GM18951 (cell line): Measurements from ENCODE around the gene DHTKD1.
"Not testable (repeated sequence)": the region's sequence is repeated elsewhere in the genome, so short reads cannot be mapped to it uniquely, and the experiment has no call there.

Experiments used
- POLR2A ChIP-seq: IDR thresholded peaks from 4 replicates; pipeline ENCODE4 v1.6.1; 2011; ENCODE audit warnings: mild to moderate bottlenecking; ENCODE audit not compliant: insufficient read length, insufficient read depth; ENCODE audit errors: extremely low read depth
- in situ Hi-C: fragments of 300-500 bp; cut with MboI; formaldehyde crosslinking; loops from one replicate; pipeline ENCODE4 v1.12.0; 2022; ENCODE audit warnings: low sequenced_read_pairs, mixed read lengths, inconsistent platforms; ENCODE audit not compliant: unreplicated experiment

Gene DHTKD1

DNA sequence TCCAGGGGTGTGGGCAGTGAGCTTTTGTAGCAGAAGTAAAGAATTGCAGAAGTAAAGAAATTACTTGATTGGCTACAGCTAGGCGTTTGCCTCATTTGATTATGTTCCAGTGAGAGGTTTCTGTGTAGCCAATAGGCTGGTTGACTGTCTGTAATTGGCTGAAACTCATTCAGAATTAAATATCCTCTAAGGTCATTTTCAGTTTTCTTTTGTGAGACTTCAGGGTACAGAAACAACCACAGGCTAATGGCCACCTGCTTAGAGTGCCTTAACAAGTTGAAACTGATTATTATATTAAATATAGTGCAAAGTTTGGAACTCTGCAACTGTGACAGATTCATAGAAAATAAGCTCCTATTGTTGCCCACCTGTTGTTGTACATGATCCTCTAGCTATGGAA, 71.3 kb downstream of the DHTKD1 start:
- TF ChIP-seq POLR2A = no peak
- in situ Hi-C loops = no loop called here

DNA sequence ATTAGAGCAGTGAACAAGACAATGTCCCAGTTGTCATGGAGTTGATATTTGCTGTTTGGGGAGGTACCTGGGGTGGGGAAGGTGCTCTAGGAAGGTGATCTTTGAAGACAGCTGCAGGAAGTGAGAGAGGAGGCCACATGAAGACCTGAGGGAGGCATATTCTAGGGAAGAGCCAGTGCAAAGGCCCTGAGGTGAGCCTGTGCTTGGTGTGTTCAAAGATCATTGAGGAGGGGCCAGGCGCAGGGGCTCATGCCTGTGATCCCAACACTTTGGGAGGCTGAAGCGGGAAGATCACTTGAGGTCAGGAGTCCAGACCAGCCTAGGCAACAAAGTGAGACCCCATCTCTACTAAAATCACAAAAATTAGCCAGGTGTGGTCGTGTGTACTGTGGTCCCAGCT, 75.8 kb downstream of the DHTKD1 start:
- TF ChIP-seq POLR2A = no peak
- in situ Hi-C loops = no loop called here

GRCh38 chr10:12150163-12150562, 81.4 kb downstream of the DHTKD1 start:
- TF ChIP-seq POLR2A = no peak
- in situ Hi-C loops = no loop called here

DNA sequence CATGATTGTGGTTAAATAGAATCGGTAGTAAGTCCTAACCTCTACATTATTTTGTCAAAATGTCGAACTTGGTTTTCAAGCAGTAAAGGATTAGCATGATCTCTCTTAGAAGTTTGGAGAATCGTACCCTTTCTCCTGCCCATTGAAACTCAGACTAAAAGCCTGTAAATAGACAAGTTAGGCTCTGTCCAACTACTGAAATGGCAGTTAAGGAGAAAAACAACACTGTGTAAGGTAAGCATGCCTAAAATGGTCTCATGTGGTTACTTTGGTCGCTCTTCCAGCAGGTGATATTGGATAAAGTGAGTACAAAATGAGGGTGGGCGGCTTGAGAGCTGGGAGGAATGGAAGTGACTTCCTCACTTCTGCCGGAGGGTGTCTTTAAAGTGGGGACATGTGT, 85.8 kb downstream of the DHTKD1 start:
- TF ChIP-seq POLR2A = no peak
- in situ Hi-C loops = no loop called here

- in situ Hi-C loops = no loop called here
- no peak for TF ChIP-seq POLR2A
These were observed 87.8 kb downstream of the DHTKD1 start for GRCh38 chr10:12156367-12157123.

DNA sequence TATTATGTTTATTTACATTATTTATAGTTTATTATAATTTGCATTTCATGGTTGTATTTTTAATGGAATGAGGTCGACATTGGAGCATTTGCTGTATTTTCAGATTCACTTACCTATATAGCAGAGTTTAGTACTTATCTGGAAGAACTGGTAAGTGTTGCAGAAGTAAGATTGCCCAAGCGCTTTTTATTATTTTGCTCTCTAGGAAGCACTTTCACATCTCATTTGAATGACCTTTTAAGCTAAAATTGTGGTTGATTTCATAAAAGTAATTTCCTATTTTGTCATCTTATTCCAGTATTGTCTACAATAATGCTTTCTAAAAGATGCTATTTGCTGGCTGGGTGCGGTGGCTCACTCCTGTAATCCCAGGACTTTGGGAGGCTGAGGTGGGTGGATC, 89.4 kb downstream of the DHTKD1 start:
- in situ Hi-C loops = no loop called here
- TF ChIP-seq POLR2A = no peak

DNA sequence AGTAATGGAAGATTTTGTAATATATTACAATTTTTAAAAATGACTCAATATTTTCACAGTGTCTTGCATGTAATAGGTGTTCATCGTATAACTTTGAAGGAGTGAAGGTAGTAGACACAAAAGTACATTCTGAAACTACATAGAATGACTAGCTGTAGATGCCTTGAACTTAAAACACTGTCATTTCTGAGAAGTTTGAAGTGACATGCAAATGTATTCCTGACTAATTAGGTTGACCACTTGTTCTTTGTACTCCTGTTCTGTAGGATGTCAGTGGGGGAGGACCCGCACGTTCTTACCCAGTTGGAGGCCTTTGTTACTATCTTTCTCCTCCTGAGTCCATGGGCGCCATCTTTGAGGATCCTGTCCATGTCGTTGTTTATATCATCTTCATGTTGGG, 91.9 kb downstream of the DHTKD1 start:
- TF ChIP-seq POLR2A = no peak
- in situ Hi-C loops = no loop called here

DNA sequence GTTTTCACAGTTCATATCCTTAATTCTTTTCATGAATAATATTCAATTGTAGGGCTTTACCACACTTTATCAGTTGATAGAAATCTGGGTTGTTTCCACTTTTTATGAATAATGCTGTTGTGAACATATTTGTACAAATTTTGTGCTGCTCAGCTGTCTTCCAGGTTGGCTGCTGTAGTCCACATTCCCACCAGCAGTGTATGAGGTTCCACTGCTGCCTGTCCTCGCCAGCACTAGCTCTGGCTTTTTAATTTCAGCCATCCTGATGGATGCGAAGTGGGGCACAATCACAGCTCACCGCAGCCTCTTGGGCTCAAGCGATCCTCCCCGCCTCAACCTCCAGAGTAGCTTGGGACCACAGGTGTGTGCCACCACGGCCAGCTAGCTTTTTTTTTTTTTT, 94.2 kb downstream of the DHTKD1 start:
- no peak for TF ChIP-seq POLR2A
- in situ Hi-C loops = no loop called here

- in situ Hi-C loops = no loop called here
- TF ChIP-seq POLR2A = no peak
These were observed 95.3 kb downstream of the DHTKD1 start for GRCh38 chr10:12164085-12164484.

DNA sequence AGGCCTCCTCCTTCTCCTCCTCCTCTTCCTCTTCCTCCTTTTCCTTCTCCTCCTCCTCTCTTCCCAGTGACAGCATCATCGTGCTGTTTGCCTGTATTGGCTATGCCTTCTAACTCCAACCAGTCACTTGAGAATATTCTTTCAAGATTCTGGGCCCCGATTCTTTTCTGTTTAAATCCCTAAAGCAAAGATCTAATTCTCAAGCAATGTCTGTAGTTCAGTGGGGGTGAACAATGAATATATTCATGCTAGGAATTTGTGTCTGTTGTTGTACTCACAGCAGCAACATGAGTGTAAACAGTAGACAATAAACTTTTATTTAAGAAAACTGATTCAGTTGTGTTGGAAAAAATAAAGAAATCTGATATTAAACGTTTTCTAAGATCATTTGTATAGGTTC, 96.3 kb downstream of the DHTKD1 start:
- no peak for TF ChIP-seq POLR2A
- in situ Hi-C loops = no loop called here

GRCh38 chr10:12165999-12166775, 97.4 kb downstream of the DHTKD1 start:
- in situ Hi-C loops = no loop called here
- TF ChIP-seq POLR2A = no peak

- in situ Hi-C loops = not testable (repeated sequence)
These were observed 102.8 kb downstream of the DHTKD1 start for GRCh38 chr10:12171512-12171911.
